GM18499 (cell line): Measurements from ENCODE around the gene GLIPR2.
"Not testable (repeated sequence)": the region's sequence is repeated elsewhere in the genome, so short reads cannot be mapped to it uniquely, and the experiment has no call there.

ENCODE experiments used
- ATAC-seq: cut with Tn5 transposase; IDR thresholded peaks from one replicate; pipeline ENCODE4 v1.9.1; 2021; ENCODE audit warnings: moderate number of reproducible peaks; ENCODE audit not compliant: insufficient read depth, unreplicated experiment

The GLIPR2 gene

GRCh38 chr9:36160126-36160525 lies 23.6 kb downstream of the GLIPR2 start:
- not testable (repeated sequence) for ATAC-seq

GRCh38 chr9:36161187-36161586 lies 24.7 kb downstream of the GLIPR2 start:
- no peak for ATAC-seq

DNA sequence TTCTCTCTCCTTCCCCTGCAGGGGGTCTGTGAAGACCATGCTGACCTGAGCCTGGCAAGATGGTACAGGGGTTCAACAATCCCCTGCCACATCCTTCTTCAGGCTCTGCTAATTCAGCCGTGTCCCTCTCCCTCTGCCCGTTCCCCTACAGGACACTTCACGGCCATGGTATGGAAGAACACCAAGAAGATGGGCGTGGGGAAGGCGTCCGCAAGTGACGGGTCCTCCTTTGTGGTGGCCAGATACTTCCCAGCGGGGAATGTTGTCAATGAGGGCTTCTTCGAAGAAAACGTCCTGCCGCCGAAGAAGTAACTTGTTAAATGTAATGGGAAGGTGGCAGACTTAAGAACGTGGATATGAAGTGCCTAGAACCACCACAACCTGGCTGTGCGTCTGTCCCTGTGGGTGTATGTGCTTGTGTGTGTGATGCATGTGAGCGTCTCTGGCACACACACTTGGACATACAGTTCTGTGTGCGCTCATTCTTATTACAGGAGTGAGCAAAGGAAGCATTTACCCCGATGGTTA lies 25.7 kb downstream of the GLIPR2 start:
- no peak for ATAC-seq

DNA sequence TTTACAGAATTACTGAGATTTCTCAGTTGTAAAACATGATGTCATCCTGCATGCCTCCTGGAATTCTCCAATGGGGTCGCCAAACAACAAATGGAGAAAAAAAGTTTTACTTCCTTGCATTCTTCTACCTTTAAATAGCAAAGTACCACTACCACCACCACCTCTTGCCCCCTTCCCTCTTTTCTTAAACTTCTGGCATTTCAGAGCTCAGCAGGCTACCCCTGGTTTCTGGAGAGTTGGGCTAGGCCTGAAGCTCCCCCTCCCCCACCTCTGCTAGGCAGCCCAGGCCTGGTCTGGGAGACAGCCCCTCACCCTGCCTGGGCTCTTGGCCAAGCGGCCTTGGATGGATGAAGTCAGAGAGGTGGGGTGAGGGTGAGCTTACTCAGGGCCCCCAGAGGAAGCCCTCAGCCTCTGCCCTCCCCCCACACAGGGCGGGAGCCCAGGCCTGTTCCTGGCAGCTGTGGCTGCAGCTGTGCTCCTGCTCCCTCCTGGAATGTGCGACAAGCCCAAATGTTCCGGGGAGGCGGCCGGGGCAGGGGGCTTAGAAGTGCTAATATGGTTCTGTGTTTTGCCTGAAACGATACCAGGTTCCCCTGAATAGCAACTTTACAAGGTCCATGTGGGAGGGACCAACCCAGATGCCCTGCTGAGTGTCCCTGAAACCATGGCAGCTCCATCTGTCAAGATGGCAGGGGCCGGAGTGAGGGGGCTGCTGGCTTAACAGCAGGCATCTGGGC lies 26.7 kb downstream of the GLIPR2 start:
- ATAC-seq, result no peak

- ATAC-seq, result no peak
Measured at GRCh38 chr9:36163786-36164170, 27.2 kb downstream of the GLIPR2 start.

GRCh38 chr9:36164372-36164771 lies 27.8 kb downstream of the GLIPR2 start:
- no peak for ATAC-seq

GRCh38 chr9:36164989-36165388 lies 28.5 kb downstream of the GLIPR2 start:
- no peak for ATAC-seq

GRCh38 chr9:36165826-36166167 lies 29.3 kb downstream of the GLIPR2 start:
- no peak for ATAC-seq

DNA sequence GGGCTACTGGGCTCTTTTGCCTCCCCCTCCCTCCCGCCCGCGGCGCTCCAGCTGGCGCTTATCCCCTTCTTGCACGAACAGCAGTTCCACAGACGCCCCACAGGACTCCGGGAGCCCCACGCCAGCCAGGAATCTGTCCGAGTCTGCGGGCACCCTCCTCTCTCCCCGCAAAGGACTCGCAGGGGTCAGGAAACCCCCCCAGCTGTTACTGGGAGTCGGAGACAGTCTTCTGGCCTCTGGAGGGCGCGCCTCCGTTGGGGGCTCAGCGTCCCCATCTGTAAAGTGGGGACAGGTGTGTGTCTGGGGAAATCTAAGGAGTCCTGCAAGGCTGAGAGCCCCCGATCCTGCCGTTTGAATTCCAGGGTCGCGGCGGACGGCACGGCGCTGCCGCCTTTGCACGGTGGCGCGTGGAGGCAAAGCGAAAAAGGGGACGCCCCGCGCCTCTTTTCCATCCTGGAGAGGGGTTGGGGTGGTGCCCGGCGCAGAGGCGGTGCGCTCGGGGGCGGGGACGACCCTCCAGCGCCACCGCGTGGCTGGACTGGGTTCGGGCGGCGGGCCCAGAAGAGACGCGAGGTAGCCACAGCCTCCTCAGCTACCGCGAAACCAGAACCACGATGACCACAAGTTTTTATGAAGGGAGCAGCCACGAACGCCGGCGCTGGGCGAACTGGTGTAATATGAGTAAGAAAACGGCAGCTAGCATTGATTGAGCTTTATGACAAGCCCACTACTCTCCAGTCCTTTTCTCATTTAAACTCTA lies 29.8 kb downstream of the GLIPR2 start:
- ATAC-seq, result no peak

GRCh38 chr9:36169166-36169565 lies 32.6 kb downstream of the GLIPR2 start, which contains the start of gene CCIN:
CCIN (plus strand) TSS chr9:36169388; CDS start chr9:36169503, 115 bp downstream.
- ATAC-seq, result no peak

DNA sequence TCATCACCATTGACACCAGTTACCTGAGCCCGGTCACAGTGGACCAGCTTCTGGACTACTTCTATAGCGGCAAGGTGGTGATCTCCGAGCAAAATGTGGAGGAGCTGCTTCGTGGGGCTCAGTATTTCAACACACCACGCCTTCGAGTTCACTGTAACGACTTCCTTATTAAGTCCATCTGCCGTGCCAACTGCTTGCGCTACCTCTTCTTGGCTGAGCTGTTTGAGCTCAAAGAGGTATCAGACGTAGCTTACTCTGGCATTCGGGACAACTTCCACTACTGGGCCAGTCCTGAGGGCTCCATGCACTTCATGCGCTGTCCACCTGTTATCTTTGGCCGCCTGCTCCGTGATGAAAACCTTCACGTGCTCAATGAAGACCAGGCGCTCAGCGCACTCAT lies 33.2 kb downstream of the GLIPR2 start:
- no peak for ATAC-seq

DNA sequence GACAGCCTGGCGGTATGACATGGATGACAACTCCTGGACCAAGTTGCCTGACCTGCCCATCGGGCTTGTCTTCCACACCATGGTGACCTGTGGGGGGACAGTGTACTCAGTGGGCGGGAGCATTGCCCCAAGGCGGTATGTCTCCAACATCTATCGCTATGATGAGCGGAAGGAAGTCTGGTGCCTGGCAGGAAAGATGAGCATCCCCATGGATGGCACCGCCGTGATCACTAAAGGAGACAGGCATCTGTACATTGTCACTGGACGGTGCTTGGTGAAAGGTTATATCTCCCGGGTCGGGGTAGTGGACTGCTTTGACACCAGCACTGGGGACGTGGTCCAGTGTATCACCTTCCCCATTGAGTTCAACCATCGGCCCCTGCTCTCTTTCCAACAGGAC lies 34.0 kb downstream of the GLIPR2 start:
- no peak for ATAC-seq

GRCh38 chr9:36173861-36174260 lies 37.3 kb downstream of the GLIPR2 start:
- ATAC-seq, result no peak

GRCh38 chr9:36174271-36174670 lies 37.7 kb downstream of the GLIPR2 start:
- no peak for ATAC-seq

- ATAC-seq, result no peak
Measured at GRCh38 chr9:36174731-36175130, 38.2 kb downstream of the GLIPR2 start.

DNA sequence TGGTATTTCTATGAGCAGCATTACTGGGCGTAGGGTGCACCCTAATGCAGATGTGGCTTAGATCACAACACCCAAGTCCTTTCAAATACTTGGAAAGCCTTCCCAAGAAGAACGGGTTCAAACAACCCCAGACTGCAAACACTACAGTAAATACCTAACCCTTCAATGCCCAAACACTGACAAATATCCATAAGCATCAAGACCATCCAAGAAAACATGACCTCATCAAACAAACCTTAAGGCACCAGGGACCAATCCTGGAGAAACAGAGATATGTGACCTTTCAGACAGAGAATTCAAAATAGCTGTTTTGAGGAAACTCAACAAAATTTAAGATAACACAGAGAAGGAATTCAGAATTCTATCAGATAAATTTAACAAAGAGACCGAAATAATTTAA lies 38.7 kb downstream of the GLIPR2 start:
- ATAC-seq, result not testable (repeated sequence)

DNA sequence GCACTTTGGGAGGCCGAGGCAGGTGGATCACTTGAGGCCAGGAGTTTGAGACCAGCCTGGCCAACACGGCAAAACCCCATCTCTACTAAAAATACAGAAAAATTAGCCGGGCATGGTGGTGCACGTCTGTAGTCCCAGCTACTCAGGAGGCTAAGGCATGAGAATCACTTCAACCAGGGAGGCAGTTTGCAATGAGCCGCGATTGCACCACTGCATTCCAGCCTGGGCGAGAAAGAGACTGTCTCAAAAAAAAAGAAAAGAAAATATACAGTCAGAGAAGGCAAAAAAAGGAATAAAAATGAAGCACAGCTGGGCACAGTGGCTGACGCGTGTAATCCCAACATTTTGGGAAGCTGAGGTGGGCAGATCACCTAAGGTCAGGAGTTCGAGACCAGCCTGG lies 40.0 kb downstream of the GLIPR2 start:
- not testable (repeated sequence) for ATAC-seq

DNA sequence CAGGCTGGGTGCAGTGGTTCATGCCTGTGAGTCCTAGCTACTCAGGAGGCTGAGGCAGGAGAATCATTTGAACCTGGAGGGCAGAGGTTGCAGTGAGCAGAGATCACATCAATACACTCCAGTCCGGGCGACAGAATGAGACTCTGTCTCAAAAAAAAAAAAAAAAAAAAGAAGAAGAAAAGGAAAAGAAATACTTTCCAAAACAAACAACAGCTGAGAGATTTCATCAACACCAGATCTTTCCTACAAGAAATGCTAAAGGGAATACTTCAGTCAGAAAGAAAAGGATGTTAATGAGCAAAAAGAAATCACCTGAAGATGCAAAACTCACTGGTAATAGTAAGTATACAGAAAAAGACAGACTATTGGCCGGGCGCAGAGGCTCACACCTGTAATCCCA lies 41.0 kb downstream of the GLIPR2 start:
- ATAC-seq, result no peak

- ATAC-seq, result not testable (repeated sequence)
Measured at GRCh38 chr9:36180243-36180642, 43.7 kb downstream of the GLIPR2 start.

GRCh38 chr9:36187414-36187813 lies 50.9 kb downstream of the GLIPR2 start:
- ATAC-seq, result no peak

- ATAC-seq, result no peak
Measured at GRCh38 chr9:36188212-36188611, 51.7 kb downstream of the GLIPR2 start.

DNA sequence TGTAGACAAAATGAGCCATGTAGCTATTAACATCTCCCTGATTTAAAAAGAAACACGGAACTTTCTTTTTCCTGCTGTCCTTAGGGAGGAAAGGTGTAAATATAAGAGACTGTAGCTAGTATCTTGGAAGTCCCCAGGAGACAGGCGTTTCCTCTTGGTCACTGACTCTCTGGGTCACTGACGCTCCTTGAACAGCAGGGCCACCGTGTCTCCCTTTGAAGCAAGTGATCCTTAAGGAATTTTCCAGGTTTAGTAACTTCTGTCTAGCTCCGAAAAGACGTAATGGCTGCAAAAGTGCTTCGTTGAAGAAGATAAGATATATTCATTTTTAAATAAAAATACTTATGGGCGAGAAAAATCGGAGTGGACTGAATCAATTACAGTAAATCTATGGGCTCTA lies 53.4 kb downstream of the GLIPR2 start:
- ATAC-seq, result no peak
